Chondrocyte (in vitro differentiated cells): ENCODE data around the gene MSL1. TPM values are rescaled to one million over a fixed set of nuclear protein-coding genes. Genes with fewer than 3 reads are reported as not detected.

Experiments
- DNase-seq: peaks from one replicate; pipeline ENCODE4 v3.0.0; 2021; ENCODE audit warnings: mixed read lengths, low spot score
- H3K27ac Mint-ChIP-seq: one replicate; pipeline ENCODE4 v1.8.0; 2021; ENCODE audit warnings: mild to moderate bottlenecking, moderate library complexity, mixed read lengths; ENCODE audit not compliant: unreplicated experiment
- H3K27me3 Mint-ChIP-seq: 2 replicates; pipeline ENCODE4 v1.8.0; 2021; ENCODE audit warnings: low read depth, mixed read lengths
- H3K36me3 Mint-ChIP-seq: 2 replicates; pipeline ENCODE4 v1.8.0; 2021; ENCODE audit warnings: low read depth, mixed read lengths
- H3K4me1 Mint-ChIP-seq: 2 replicates; pipeline ENCODE4 v1.8.0; 2021; ENCODE audit warnings: low read depth, mild to moderate bottlenecking, mixed read lengths
- H3K4me3 Mint-ChIP-seq: one replicate; pipeline ENCODE4 v1.8.0; 2021; ENCODE audit warnings: mild to moderate bottlenecking, moderate library complexity, mixed read lengths; ENCODE audit not compliant: unreplicated experiment
- H3K9me3 Mint-ChIP-seq: 2 replicates; pipeline ENCODE4 v1.8.0; 2021; ENCODE audit warnings: low read depth, mixed read lengths
- CTCF ChIP-seq: fragments of 200-600 bp; sonication (generic); IDR thresholded peaks from 2 replicates; pipeline ENCODE4 v1.5.0; 2021; ENCODE audit warnings: antibody characterized with exemption, mild to moderate bottlenecking, moderate library complexity
- total RNA-seq: library from RNA; stranded (reverse); gene quantifications from 3 replicates; pipeline ENCODE4 v1.2.1, GENCODE V29; 2021

The MSL1 gene
- total RNA-seq, 1 donor from 2014 or later: 96.2 TPM

DNA sequence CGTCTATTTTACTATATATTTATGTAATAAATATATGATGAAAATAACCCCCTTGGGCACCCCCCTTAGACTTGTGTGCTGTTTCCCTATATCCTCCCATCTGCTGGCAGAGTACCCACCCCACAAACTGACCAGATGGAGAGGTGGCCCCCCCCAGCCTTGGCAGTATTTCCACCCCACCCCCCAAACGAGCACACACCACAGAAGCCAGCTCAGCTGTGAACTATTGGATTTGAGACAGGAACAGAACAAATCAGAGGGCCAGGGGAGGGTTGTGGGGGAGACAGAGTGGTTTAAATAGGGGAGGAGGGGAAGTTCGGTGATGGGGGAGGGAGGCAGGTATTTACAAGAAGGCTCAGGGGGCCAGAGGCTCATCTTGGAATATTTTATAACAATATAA lies 29.2 kb upstream of the MSL1 start:
- H3K27me3 Mint-ChIP-seq: no peaks in the 10 kb centered on the region
- no peak overlapping the region for H3K4me3 Mint-ChIP-seq
- H3K9me3 Mint-ChIP-seq: no peaks in the 10 kb centered on the region
- no peak overlapping the region for H3K27ac Mint-ChIP-seq
- H3K36me3 Mint-ChIP-seq: peaks cover 25% of the 10 kb centered on the region
- H3K4me1 Mint-ChIP-seq: peaks cover 20% of the 10 kb centered on the region
- no peak for TF ChIP-seq CTCF
- DNase-seq: no peak

DNA sequence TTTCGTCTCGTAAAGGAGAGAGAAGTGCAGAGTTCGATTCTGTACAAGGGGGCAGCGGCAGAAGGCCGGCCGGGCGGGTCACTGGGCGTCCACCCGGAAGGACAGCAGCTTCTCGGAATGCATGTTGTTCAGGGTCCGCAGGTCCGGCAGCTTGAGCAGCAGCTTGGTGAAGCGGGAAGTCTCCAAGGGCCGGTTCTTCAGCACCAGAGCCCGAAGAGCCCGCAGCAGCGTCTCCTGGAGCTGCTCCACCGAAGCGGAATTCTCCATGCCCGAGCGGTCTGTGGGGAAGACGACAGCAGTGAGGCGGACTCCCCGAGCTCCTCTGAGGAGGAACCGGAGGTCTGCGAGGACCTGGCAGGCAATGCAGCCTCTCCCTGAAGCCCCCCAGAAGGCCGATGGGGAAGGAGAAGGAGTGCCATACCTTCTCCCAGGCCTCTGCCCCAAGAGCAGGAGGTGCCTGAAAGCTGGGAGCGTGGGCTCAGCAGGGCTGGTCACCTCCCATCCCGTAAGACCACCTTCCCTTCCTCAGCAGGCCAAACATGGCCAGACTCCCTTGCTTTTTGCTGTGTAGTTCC lies 28.7 kb upstream of the MSL1 start:
- Mint-ChIP-seq H3K4me1 (peaks cover 25% of the 10 kb centered on the region), H3K27me3 (no peaks in the 10 kb centered on the region), H3K4me3 (peak overlapping the region; percentile 15), H3K36me3 (peaks cover 23% of the 10 kb centered on the region), H3K27ac (peak overlapping the region; percentile 83), H3K9me3 (no peaks in the 10 kb centered on the region)
- DNase-seq: no peak
- TF ChIP-seq CTCF: no peak

GRCh38 chr17:40093580-40094201 lies 28.1 kb upstream of the MSL1 start:
- peaks cover 31% of the 10 kb centered on the region for H3K4me1 Mint-ChIP-seq
- TF ChIP-seq CTCF: no peak
- H3K27ac Mint-ChIP-seq: peak overlapping the region; percentile 83
- peaks cover 23% of the 10 kb centered on the region for H3K36me3 Mint-ChIP-seq
- H3K9me3 Mint-ChIP-seq: no peaks in the 10 kb centered on the region
- no peaks in the 10 kb centered on the region for H3K27me3 Mint-ChIP-seq
- DNase-seq: no peak
- H3K4me3 Mint-ChIP-seq: peak overlapping the region; percentile 15

DNA sequence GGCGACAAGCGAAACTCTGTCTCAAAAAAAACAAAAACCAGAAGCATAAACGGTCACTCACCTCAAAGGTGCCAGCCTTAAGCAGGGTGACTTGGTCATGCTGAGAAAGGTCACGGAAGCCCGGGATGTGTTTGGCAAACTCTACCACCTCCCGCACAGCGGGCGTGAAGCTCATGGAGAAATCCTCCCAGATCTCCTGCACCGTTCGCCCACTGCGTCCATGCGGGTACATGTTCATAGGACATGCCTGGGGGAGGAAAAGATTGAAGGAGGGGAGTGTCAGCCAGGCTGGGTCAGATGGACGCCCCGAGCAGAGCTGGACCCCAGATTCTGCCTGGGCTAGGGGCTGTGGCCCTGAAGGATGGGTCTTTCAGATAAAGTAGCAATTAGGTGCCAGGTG lies 26.9 kb upstream of the MSL1 start:
- no peak for TF ChIP-seq CTCF
- Mint-ChIP-seq H3K4me3 (no peak overlapping the region), H3K27me3 (no peaks in the 10 kb centered on the region), H3K36me3 (peaks cover 17% of the 10 kb centered on the region), H3K9me3 (no peaks in the 10 kb centered on the region), H3K4me1 (peaks cover 40% of the 10 kb centered on the region), H3K27ac (no peak overlapping the region)
- DNase-seq: no peak

- no peaks in the 10 kb centered on the region for H3K27me3 Mint-ChIP-seq
- H3K4me3 Mint-ChIP-seq: no peak overlapping the region
- TF ChIP-seq CTCF: no peak
- peak overlapping the region; percentile 69 for H3K27ac Mint-ChIP-seq
- peaks cover 40% of the 10 kb centered on the region for H3K4me1 Mint-ChIP-seq
- H3K9me3 Mint-ChIP-seq: no peaks in the 10 kb centered on the region
- DNase-seq: no peak
- peaks cover 17% of the 10 kb centered on the region for H3K36me3 Mint-ChIP-seq
Observed at GRCh38 chr17:40095351-40095943, 26.3 kb upstream of the MSL1 start.
